Ovary (tissue), 3 donors: ENCODE data around the gene TAF11L6.
"Not testable (repeated sequence)": the region's sequence is repeated elsewhere in the genome, so short reads cannot be mapped to it uniquely, and the experiment has no call there.

Experiments
- CTCF ChIP-seq, 3 donors: fragments of 450-650 bp in 2 of 3; fragments of 200-600 bp in 1 of 3; IDR thresholded peaks; one replicate each; pipeline versions ENCODE4 v1.5.1 to v1.8.0; 2016 to 2022; ENCODE audit warnings: antibody characterized with exemption in 3 of 3, mild to moderate bottlenecking in 1 of 3
- EP300 ChIP-seq: sonication (generic); formaldehyde crosslinking; IDR thresholded peaks from one replicate; pipeline ENCODE4 v1.6.1; 2017; ENCODE audit warnings: antibody characterized with exemption
- donor health status: DM: no; HTN: no; CAD: no.

GRCh38 chr5:17486464-17487173 is 41.9 kb upstream of the TAF11L6 start:
- not testable (repeated sequence) for TF ChIP-seq CTCF (IDR thresholded peaks at IDR 0.05); EP300
